ENCODE data around the gene KCNN3.

The KCNN3 gene

DNA sequence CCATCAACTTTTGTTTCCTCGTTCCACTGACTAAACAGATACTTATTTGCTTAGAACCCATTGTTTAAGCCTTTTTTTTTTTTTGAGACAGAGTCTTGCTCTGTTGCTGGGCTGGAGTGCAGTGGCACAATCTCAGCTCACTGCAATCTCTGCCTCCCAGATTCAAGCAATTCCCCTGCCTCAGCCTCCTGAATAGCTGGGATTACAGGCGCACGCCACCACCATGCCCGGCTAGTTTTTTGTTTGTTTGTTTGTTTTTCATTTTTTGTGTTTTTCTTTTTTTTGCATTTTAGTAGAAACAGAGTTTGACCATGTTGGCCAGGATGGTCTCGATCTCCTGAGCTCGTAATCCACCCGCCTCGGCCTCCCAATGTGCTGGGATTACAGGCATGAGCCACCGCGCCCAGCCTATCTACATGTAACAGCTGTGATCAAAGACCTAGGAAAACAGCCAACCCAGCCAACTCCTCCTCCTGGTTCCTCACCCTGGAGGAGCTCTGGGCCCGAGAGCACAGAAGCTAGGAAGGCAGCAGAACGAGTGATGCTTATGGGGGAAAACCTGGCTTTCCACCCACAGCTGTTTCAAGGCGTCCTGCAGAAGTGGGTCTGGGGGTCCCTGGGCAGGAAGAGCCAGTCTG is 32.9 kb downstream of the KCNN3 start:
- TF ChIP-seq, protein P1, sequence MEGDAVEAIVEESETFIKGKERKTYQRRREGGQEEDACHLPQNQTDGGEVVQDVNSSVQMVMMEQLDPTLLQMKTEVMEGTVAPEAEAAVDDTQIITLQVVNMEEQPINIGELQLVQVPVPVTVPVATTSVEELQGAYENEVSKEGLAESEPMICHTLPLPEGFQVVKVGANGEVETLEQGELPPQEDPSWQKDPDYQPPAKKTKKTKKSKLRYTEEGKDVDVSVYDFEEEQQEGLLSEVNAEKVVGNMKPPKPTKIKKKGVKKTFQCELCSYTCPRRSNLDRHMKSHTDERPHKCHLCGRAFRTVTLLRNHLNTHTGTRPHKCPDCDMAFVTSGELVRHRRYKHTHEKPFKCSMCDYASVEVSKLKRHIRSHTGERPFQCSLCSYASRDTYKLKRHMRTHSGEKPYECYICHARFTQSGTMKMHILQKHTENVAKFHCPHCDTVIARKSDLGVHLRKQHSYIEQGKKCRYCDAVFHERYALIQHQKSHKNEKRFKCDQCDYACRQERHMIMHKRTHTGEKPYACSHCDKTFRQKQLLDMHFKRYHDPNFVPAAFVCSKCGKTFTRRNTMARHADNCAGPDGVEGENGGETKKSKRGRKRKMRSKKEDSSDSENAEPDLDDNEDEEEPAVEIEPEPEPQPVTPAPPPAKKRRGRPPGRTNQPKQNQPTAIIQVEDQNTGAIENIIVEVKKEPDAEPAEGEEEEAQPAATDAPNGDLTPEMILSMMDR (IDR thresholded peaks at IDR 0.05; ENCODE audit: borderline replicate concordance, insufficient read depth, low read depth, low read length): no peak
- H3K4me3 ChIP-seq (ENCODE audit: low read depth, low read length): no peak overlapping the region

DNA sequence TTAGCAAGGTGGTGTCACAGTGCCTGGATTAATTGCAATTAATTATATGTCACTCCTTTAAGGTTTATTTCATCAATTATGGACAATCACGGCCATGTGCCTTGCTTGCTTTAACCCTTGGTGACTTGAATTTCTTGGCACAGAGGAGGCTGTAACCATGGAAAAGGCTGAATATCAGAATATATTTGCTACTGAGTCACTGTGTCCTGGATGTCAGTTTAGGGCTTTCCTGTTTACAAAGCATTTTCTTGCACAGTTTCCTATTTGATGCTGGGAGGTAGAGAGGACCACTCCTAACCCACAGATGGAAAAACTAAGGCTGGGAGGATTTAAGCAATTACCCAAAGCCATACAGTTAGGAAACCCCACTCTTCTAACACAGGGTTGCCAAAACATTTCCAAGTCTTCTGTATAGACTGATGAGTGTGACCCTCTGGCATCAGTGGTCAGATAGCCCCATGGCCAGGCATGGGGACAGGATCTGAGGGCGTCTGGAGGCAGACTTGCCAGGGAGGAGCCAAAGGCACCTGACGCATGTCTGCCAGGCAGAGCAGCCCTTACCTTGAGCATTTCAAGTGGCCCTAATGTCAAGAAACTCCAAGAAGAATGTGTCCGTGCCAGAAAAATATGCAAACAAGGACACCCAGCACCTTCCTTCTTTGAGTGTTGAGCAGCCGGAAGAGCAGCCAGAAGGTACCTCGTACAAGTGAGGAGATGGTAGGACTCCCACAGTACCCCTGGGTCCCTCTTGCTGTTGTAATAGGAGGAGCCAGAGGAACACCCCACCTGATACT is 34.4 kb downstream of the KCNN3 start:
- TF ChIP-seq, protein P1 (IDR thresholded peaks at IDR 0.05; ENCODE audit: borderline replicate concordance, insufficient read depth, low read depth, low read length): no peak
- H3K4me3 ChIP-seq (ENCODE audit: low read depth, low read length): no peak overlapping the region

DNA sequence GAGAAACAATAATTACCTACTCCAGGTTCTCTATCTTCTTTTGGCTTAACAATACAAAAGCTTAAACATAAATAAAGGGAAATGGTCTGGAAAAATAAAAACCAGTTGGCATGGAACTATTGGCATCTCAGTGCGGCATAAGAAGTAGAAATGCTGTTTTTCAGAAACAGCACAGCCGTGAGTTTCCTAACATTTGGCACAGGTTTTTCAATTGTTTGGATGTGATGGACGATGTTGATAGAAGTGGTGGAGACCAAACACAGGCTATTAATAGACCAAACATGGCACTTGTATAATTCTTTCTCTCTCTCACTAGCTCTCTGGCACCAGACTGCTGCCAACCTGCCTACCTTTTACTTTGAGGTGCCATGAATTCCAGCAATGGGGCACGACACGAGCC is 36.2 kb downstream of the KCNN3 start:
- no peak overlapping the region for H3K4me3 ChIP-seq (ENCODE audit: low read depth, low read length)
- TF ChIP-seq, protein P1 (IDR thresholded peaks at IDR 0.05; ENCODE audit: borderline replicate concordance, insufficient read depth, low read depth, low read length): no peak

DNA sequence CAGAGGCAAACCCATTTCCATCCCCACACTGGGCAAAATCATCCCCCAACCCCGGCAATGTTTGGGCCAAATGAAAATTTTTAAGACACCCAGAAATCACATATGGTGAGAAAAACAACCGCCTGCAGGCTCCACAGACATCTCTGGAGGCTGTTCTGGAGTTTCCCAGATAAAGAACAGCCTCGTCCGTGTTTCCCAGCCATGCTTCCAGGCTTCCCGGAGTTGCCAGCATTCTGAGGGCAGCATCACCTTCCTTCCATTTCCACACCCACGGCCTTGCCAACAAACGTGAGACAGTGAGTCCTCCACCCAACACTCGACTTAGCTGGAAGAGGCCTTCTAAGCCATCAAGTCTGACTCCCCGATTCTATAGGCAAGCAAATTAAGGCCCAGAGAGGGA is 36.9 kb downstream of the KCNN3 start:
- H3K4me3 ChIP-seq (ENCODE audit: low read depth, low read length): no peak overlapping the region
- TF ChIP-seq, protein P1 (IDR thresholded peaks at IDR 0.05; ENCODE audit: borderline replicate concordance, insufficient read depth, low read depth, low read length): no peak

DNA sequence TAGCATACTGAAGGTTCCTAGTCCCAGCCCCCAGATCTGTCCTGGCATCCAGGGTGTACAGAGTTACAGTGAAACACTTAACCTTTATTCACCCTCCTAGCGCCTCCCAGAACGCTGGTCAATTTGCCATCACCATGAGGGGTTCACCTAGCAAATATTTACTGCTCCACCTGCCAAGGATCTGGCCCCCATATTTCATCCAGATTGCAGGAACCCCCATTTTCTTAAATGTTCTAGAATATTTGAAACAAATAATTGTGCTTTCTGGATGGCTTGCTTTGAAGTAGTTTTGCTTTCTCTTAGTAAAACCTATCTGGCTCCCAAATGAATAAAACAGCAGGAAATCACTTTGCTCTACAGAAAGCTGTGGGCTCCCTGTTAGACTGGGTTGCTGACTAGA is 37.7 kb downstream of the KCNN3 start:
- H3K4me3 ChIP-seq (ENCODE audit: low read depth, low read length): no peak overlapping the region
- TF ChIP-seq, protein P1 (IDR thresholded peaks at IDR 0.05; ENCODE audit: borderline replicate concordance, insufficient read depth, low read depth, low read length): no peak

DNA sequence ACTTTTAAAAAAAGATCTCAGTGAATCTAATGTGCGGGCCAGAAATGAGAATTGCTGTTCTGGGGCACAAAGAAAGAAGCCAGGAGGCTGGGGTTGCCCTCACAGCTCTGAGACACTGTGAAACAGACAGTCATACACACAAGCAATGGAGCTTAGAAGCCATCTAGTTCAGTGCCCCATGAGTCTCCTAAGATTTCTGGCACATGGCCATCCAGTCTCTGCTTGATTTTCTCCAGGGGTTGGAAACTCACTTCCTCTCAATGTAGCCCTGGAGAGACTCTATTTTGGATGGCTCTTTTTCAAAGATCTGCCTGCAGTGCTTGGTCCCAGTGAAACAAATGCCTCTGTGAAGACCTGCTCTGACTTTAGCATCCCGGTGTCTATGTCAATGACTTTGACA is 38.6 kb downstream of the KCNN3 start:
- no peak overlapping the region for H3K4me3 ChIP-seq (ENCODE audit: low read depth, low read length)
- TF ChIP-seq, protein P1 (IDR thresholded peaks at IDR 0.05; ENCODE audit: borderline replicate concordance, insufficient read depth, low read depth, low read length): no peak

DNA sequence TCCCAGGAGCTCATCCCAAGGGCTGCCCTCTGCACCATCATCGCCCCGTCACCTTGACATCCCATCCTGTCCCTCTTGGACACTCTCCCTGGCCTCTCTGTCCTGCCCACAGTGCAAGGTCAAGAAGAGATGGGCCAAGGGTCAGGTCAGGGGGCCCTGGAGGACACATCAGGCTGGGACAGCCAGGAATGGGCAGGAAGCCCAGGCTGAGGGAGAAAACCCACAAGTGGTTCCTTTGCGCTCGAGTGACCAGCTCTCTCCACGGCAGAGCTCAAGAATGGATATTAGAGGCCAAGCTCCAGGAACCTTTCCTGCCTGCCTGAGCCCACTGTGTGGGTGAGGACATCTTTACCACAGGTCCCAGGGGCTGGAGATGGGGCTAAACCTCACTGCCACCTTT is 41.0 kb downstream of the KCNN3 start:
- TF ChIP-seq, protein P1 (IDR thresholded peaks at IDR 0.05; ENCODE audit: borderline replicate concordance, insufficient read depth, low read depth, low read length): no peak

More for the DNA sequence above, 41.0 kb downstream of the KCNN3 start:
- H3K4me3 ChIP-seq (ENCODE audit: low read depth, low read length): no peak overlapping the region

Measured in GM12875 (cell line).